Measurements from ENCODE around the gene XKR7. TPM values are rescaled to one million over a fixed set of nuclear protein-coding genes. Genes with fewer than 3 reads are reported as not detected.

XKR7 gene
- total and polyA plus RNA-seq, 2 donors (not counting 1 experiment from before 2014, with no cell fraction given): 0.05 to 0.12 TPM

- CTCF ChIA-PET: interaction anchor here (0.9 to 3.6 kb wide), 3 partner anchors 14 to 115 kb away, joined by 3 to 16 read pairs (median 4); partner anchors contain the start of gene PDRG1
- H3K27ac Mint-ChIP-seq: no peak overlapping the region
- H3K79me2 ChIP-seq (ENCODE audit: control insufficient read depth, insufficient read depth, low read length): no peaks in the 10 kb centered on the region
- no peaks in the 10 kb centered on the region for H3K36me3 ChIP-seq (replicated peaks in 1 of 2; ENCODE audit: control extremely low read depth in 1 of 2, control insufficient read depth in 1 of 2, extremely low read depth in 1 of 2, insufficient read depth in 2 of 2, low read length in 1 of 2)
- no peak for ATAC-seq (ENCODE audit: low read depth)
- POLR2A ChIA-PET: no interaction called here
- no peak overlapping the region for H3K9ac ChIP-seq (ENCODE audit: low read length)
- H3K9me3 ChIP-seq (ENCODE audit: control extremely low read depth in 1 of 3, control insufficient read depth in 2 of 3, insufficient read depth in 1 of 3, low read length in 2 of 3): peaks cover 0 to 6% (median 0%) of the 10 kb centered on the region in 3 donors
- 19% methylated on average over 3 of the region's 5 CpGs for WGBS (ENCODE audit: insufficient coverage)
- peak overlapping the region; percentile 64 for H3K4me3 Mint-ChIP-seq
- no peaks in the 10 kb centered on the region for H3K9me3 Mint-ChIP-seq (ENCODE audit: insufficient read depth)
- H3K27me3 Mint-ChIP-seq: peaks cover 60% of the 10 kb centered on the region
- H3K4me3 ChIP-seq (ENCODE audit: control extremely low read depth in 1 of 5, extremely low read depth in 1 of 5, insufficient read depth in 1 of 5, low read depth in 2 of 5, low read length in 4 of 5): no peak overlapping the region
- no peaks in the 10 kb centered on the region for H4K20me1 ChIP-seq (ENCODE audit: control insufficient read depth, insufficient read depth, low read length, poor library complexity, severe bottlenecking)
- no peak overlapping the region for H3K27ac ChIP-seq (ENCODE audit: low read length in 2 of 2)
- peaks cover 6 to 11% of the 10 kb centered on the region in 2 donors for H3K4me1 ChIP-seq (ENCODE audit: control insufficient read depth in 2 of 2, insufficient read depth in 2 of 2, low read length in 2 of 2)
- no peak for DNase-seq
- no peak overlapping the region for H2AFZ ChIP-seq (ENCODE audit: insufficient read depth, low read depth, low read length, poor library complexity, severe bottlenecking)
- TF ChIP-seq EZH2 (IDR thresholded peaks at IDR 0.05; ENCODE audit: borderline replicate concordance, insufficient read depth, low read depth, low read length, poor library complexity, severe bottlenecking) (no peak), CTCF (IDR thresholded peaks at IDR 0.05) (no peak)
- intact Hi-C loops (cut with micrococcal nuclease): loop anchor here (5.0 kb wide), 1 partner anchor 125 kb away; no protein-coding TSS in a partner anchor
- H3K27me3 ChIP-seq (replicated peaks in 1 of 4; ENCODE audit: control extremely low read depth in 1 of 4, control insufficient read depth in 3 of 4, insufficient read depth in 4 of 4, low read length in 3 of 4): peaks cover 0 to 54% (median 18%) of the 10 kb centered on the region in 4 experiments
- H3K4me1 Mint-ChIP-seq: peaks cover 11% of the 10 kb centered on the region
- peak overlapping the region; percentile 78 for H3K4me2 ChIP-seq (replicated peaks; ENCODE audit: low read depth, low read length, poor library complexity, severe bottlenecking)
Observed at GRCh38 chr20:31966991-31967655, 828 bp upstream of the XKR7 start.

Data from B cell (primary cell).